GM19328 (cell line): ENCODE results near the gene TTN.
A peak's percentile ranks its signal among the peaks of the same experiment; 100 is the strongest.

Experiments
- ATAC-seq: cut with Tn5 transposase; IDR thresholded peaks from one replicate; pipeline ENCODE4 v1.9.1; 2021; ENCODE audit warnings: mild to moderate bottlenecking, moderate library complexity; ENCODE audit not compliant: unreplicated experiment

The TTN gene

GRCh38 chr2:178506524-178506923, 300.7 kb downstream of the TTN start:
- ATAC-seq: no peak

- no peak for ATAC-seq
Observed at GRCh38 chr2:178506101-178506500, 301.1 kb downstream of the TTN start.

DNA sequence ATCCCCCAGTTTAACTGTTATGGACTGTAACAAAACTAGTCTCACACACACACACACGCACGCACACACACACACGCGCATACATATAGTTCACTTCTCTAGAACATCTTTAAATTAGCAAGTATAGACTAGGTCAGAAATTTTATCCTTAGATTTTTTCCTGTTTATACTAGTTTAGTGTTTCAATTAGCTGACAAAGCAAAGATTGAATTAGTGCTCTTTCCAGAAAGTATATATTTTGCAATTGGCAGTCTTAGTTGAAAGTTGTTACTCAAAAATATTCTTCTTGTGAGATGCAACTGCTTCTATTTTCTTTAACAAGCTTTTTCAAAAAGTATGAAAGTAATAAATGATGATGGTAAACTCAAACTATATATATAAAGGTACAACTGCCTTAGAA, 304.5 kb downstream of the TTN start:
- no peak for ATAC-seq

GRCh38 chr2:178499640-178500039, 307.6 kb downstream of the TTN start:
- ATAC-seq: no peak

- peak; percentile 63 for ATAC-seq
Observed at GRCh38 chr2:178498137-178498536, 309.1 kb downstream of the TTN start.

DNA sequence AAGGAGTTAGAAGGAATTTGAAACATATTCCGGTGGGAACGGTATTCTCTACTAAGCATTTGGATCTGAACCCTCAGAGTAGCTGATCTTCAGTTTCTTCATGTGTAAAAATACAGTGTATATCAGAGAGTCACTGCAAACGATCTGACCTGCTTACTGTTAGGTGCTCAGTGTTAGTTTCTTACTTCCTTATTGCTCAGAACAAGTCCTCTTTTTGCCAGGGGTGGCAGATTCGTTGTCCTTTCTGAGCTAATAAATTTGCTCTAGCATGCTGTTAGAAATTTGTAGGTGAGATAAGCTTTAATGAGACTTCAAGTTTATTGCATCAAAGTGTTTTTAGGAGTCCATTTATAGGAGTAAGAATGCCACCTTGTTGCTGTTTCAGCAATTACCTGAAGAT, 311.2 kb downstream of the TTN start:
- no peak for ATAC-seq

- ATAC-seq: no peak
Observed at GRCh38 chr2:178491612-178492011, 315.6 kb downstream of the TTN start.

- no peak for ATAC-seq
Observed at GRCh38 chr2:178485356-178485755, 321.9 kb downstream of the TTN start.

GRCh38 chr2:178484245-178485041, 322.8 kb downstream of the TTN start:
- ATAC-seq: no peak

GRCh38 chr2:178482437-178482836, 324.8 kb downstream of the TTN start:
- ATAC-seq: no peak

DNA sequence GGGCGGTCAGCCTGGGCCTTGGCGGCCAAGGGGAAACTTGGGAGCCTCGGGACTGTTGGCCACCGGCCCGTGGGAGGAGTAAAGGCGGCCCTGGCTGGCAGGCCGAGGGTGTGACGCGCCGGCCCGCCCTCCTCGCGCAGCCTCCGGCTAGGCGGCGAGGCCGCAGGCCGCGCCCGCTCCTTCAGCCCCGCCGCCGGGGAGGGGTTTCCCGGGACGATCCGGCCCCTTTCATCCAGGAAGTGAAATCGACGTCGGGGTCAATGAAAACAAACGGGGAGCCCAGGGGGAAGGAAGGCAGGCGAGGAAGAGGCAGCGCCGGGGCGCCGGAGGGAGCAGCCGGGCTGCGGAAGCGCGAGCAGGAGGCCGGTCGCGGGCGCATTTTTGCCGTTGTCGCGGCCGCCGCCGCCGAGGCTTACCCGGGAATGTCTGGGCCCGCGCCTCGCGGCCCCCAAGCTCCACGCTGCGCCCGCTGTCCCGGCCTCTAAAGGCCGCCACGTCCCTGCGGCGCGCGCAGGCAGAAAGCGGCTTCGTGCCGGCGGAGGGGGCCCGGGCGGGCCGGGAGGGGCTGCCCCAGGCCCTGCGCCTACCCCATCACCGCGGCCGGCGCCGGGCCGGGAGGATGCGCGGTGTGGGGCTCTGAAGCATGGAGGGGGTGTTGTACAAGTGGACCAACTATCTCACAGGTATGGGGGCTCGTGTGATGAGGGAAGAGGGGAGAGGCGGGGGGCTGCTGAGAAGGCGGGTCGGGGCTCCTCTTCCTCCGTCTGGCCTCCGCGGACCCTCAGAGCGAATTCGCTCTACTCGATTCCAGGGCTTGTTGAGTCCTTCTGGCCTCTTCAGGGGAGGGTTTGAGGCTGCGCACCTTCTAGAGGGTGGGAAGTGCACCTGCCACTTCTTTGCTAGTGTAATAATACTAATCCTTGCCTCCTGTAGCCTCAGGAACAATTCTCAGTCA, 326.7 kb downstream of the TTN start, which contains the start of gene PLEKHA3:
TSS of gene PLEKHA3 (plus strand) at position 231 of the 955 bp plus-strand sequence. CDS start at position 644, 413 bp downstream.
- ATAC-seq: peak; percentile 69

- no peak for ATAC-seq
Observed at GRCh38 chr2:178479758-178480226, 327.4 kb downstream of the TTN start.

GRCh38 chr2:178479275-178479616, 328.0 kb downstream of the TTN start:
- ATAC-seq: no peak

GRCh38 chr2:178478439-178479274, 328.6 kb downstream of the TTN start, which contains the start of gene FKBP7:
TSS of gene FKBP7 (minus strand) at chr2:178478600. CDS start at chr2:178478499, 101 bp downstream.
- peak; percentile 45 for ATAC-seq

DNA sequence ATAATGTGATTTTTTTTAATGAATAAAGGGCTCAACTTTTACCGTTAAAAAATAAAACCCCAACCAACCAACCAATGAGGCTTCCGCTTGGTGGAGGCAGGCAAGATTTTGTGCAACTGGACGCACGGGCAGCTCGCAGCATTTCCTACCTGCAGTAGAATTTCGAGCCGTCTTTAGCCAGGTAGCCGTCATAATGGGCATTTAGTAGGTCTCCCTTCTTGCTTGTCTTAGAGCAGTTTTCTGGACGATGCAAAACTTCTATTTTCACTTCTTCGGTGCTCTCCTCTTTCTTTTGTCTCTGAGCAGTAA, 329.1 kb downstream of the TTN start:
- no peak for ATAC-seq

DNA sequence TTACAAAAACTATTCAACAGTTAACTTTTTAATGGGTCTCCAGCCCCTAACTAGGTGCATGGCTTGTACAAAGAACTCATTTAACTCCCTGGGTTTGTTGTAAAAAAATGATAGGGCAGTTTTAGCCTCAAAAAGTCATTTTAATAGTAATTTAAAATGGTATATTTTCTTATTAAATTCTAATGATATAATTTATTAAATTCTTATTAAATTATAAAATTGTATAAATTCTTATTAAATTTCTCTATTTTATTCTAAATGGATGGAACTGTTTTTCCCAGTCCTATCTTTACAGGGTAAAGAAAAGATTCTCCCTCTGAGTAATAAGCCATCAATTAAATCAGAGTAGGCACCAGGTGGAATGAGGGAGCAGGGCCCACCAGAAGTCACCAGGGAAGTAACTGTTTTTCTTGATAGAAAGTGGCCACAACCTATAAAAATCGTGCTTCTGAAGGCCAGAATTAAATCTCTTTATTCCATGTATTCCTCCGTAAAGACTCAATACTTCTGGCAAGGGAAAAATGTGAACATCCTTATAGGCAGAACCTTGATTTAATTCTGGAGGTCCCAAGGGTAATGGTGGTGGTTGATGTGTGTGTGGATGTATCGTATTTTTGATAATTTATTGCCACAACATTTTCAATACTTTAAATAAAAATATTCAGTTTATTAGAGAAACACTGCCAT, 329.6 kb downstream of the TTN start:
- no peak for ATAC-seq

GRCh38 chr2:178476477-178476876, 330.7 kb downstream of the TTN start:
- no peak for ATAC-seq
